ENCODE measurements around the gene CPLX1.

DNA sequence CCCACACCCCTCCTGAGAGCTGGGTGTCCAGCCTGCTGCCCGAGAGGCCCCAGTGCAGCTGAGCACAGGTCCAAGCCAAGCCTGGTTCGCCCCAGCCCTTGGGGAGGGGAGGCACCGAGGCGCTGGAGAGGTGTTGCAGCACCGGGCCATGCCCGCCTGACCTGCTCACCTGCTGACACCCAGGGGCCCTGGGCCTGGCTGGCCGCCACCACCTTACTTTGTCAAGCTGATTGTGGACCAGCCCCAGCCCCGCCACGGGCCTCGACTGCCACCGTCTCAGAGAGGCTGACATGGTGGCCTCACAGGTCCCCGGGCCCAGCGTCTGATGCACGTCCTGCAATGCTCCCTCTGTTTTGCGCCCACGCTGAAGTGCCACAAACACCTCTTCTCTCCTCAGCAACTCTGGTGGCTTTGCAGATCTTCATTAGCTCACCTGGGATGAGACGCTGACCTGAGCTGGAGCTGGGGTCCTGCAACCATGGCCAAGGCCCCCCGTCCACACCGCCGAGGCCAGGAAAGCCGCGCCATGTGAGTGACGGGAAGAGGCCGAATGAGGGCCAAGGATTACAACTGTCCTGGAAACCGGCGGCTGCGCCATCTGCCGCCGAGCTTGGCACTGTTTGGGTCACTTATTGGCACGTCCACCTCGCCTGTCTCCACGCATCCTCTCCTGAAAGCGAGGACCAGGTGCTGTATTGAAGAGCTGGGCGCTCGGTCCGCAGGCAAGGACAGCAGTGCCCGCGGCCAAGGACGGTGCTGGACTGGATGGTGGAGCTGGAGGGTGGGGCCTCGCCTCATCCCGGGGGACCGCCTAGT is 7.6 kb downstream of the CPLX1 start:
- no peak for TF ChIP-seq CTCF (conservative IDR thresholded peaks at IDR 0.05 in 1 of 2, IDR thresholded peaks at IDR 0.05 in 1 of 2; ENCODE audit: low read depth in 1 of 2, low read length in 2 of 2)
- no peak for TF ChIP-seq EZH2 (IDR thresholded peaks at IDR 0.05; ENCODE audit: low read length, missing control alignments)
